NCI-H2227 (cell line): ENCODE results near the gene WWOX.

ENCODE experiments used
- DNase-seq: peaks from one replicate; lab custom pipeline; 2025; ENCODE audit not compliant: unreplicated experiment; lab: John Stamatoyannopoulos, UW

WWOX gene

DNA sequence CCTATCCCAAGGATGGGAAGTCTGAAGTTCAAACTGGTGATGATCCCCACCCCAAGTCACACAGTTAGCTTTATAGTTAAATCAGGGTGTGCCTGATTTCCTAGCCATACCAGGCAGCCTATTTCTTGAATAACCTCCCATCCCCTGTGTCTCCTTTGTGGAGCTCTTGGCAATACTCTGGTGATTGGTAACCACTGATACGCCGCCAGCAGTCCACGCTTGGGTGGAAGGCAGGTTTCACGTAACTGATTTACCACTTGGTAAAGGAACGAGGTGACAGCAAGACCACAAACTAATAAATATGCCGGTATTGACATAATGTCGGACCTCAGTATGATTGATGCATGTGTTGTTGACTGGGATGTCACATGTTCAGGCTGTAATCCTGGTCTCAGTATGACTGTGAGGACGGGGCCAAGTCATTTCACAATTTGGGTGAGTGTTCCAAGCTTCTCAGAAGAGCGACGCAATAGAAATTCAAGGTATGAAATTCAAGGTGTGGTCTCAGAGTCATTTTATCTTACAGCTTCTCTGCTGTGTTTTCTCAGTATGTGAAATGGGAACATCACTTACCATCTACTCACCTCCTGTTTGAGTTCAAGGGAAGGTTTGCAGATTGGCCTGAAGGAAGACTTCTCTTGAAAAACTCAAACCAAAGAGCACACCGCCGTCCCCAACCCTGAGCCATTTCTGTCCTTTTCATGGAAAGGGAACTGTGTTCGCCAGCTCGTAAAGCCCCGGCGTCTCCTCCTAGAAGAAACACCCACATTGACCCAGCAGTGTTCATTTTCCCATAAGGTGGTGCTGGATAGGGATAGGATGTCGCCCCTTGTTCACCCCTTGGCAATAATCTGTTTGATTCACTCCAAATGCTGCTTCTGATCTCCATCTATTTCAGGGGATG, 678.9 kb downstream of the WWOX start:
- no peak for DNase-seq

DNA sequence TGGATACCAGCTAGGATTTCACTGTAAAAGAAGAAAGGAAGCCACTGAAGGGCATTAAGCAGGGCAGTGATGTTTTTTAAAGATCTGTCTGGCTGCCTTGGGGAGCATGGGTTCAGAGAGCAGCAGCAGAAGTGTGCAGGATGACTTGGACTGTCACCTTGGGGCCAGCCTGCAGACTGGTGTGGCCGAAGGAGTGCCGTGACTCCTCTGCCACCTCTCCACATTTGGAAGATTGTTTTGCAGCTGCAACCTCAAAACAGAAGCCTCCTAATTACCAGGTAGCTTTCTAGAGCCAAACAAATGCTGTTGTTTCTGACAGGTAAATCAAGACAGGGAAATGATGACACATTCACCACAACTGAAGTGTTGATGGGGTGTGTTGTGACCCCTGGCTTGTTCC, 681.4 kb downstream of the WWOX start:
- DNase-seq = no peak

DNA sequence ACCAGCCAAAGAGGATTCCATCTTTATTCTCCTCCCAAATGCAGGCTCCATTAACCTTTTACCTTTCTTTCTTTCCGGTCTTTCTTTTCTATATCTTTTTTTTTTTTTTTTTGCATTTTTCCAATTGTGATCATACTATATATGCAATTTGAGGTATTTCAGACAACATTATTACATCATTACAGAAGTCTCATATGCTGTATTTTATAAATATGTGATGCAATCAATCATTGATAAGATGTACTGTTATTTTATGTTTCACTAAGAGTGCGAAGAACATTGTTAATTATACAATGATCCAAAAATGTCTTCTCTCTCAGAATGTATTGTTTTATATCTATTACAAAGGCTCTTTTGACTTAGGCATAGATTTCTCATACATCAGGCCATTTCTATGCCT, 683.1 kb downstream of the WWOX start:
- DNase-seq = no peak

DNA sequence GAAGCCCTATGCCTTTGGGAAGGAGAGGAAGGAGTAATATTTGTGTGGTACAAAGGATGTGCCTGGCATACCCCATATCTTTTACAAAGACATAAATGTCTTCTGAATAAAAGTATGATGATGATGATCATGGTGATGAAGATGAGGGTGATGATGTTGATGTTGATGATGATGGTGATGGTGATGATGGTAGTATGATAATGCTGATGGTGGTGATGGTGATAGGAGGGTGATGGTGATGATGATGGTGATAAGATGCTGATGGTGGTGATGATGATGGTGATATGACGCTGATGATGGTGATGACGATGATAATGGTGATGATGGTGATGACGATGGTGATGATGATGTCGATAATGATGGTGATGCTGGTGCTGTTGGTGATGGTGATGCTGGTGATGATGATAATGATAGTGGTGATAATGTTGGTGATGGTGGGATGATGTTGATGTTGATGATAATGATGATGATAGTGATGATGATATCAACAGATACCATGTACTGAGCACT, 684.2 kb downstream of the WWOX start:
- DNase-seq = no peak

DNA sequence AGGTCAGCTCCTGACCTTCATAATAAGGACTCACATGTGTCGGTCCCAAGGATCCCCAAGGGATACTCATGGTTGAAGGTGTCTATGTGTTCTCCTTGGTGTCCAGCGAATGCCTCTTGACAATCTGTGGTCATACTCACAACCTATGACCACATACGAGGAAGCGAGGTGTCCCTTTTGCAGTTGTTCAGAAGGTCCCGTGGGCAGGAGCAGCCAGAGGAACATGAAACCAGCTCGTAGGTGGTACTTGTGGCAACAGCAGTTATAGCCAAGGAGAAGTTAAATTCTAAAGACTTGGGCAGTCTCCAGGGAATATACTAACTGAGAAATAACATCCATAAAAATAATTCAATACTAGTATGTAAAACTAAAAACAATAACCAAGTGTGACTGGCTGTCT, 685.3 kb downstream of the WWOX start:
- no peak for DNase-seq

DNA sequence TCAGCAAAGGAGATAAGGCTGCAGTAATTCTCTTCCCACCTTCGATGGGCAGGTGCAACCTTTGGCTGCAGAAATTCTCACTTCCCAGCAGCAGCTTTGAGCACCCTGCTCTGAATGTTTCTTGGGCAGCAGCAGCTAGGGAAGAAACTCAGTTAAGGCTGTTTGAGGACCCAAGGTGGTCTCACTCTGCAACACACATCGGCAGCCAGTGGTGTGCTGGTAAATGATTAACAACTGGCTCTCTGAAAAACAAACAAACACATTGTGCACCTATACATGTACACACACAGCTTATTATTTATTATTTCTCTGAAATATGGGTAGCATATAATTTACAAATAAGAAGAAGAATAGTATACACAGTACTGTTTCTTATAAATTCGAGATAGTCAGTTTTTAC, 685.8 kb downstream of the WWOX start:
- no peak for DNase-seq

DNA sequence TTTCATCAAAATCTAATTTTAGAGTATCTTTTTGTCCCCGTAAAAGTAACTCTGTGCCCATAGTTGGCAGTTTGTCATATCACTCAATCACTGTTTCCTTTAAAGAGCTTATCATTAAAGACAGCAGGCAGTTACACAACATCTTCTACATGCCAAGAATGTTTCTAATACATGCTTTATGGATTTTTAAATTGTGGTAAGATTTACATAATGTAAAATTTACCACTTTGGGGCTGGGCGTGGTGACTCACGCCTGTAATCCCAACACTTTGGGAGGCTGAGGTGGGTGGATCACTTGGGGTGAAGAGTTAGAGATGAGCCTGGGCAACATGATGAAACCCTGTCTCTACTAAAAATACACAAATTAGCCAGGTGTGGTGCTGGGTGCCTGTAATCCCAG, 687.2 kb downstream of the WWOX start:
- no peak for DNase-seq

DNA sequence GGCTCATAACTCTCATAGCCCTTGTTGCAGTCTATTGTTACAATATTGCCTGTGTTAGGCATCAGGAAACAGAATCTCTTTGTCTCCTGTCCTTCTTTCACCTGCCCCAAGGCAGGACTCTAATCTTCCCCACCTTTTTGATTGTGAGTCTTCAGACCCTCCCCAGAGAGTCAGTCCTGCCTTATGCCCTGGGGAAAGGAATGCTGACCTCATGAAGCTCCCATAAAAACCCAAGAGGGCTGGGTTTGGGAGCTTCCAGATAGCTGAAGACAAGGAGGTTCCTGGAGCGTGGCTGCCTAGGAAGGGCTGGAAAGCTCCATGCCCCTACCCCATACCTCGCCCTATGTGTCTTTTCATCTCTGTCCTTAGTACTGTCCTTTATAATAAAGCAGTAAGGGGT, 688.8 kb downstream of the WWOX start:
- no peak for DNase-seq

DNA sequence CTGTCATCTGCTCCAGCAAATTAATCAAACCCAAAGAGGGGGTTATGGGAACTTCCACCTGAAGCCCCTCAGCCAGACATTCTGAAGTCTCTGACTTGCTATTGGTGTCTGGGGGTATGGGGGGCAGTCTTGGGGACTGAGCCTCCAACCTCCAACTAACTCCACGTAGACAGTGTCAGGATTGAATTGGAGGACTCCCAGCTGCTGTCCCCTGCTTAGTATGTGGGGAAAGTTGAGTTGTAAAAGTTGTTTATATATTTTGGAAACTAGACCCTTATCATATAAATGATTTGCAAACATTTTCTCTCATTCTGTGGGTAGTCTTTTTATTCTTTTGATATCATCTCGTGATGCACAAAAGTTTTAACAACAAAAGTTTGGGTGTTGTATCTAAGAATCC, 689.2 kb downstream of the WWOX start:
- no peak for DNase-seq

DNA sequence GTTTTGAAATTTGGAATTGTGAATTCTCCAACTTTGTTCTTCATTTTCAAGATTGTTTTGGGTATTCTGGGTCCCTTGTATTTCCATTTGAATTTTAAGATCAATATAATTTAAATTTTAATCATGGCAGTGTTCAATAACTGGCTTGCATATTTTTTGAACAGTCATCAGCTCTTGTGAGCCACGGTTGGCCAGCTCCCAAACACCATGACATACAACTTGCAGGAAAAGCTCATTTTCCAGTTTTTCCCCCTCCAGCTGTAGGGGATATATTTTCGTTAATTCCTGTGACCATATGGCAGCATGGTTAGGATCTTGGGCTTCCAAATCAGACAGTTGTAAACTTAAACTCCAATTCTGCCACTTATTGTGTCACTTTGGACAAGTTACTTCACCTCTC, 690.1 kb downstream of the WWOX start:
- DNase-seq = no peak

DNA sequence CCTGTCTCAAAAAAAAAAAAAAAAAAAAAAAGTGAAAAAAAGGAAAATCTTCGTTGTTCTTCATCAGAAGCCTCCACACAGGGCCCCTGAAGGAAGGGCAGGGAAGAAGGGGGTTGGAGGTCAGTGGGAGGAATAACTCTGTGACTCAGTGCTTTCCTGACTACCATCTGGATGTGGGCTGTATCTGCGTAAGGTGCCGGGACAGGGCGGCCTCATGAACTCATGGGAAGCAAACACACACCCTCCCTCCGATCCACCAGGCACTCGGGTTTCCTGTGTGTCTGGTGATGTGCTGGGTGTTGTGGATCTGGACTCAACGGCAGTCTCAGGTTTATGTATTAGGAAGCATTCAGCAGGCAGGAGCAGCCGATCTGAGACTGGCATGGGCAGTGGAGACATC, 691.6 kb downstream of the WWOX start:
- no peak for DNase-seq

DNA sequence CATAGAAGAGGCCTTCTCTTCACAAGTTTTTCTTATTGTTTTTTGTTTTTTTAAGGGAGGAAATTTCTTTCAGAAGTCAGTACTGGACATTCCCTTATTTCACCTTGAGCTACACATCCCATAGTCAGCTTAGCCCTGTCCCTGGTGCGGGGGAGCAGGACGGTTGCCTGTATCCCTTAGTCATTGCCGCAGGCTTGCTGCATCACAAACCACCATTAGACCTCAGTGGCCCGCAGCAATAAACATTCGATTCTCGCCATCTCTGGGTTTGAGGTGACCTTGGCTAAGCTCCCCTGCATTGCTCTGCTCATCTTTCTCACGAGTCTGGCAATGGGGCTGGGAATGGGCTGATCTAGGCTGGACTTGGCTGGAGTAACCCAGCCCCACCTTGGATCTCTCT, 692.5 kb downstream of the WWOX start:
- no peak for DNase-seq

DNA sequence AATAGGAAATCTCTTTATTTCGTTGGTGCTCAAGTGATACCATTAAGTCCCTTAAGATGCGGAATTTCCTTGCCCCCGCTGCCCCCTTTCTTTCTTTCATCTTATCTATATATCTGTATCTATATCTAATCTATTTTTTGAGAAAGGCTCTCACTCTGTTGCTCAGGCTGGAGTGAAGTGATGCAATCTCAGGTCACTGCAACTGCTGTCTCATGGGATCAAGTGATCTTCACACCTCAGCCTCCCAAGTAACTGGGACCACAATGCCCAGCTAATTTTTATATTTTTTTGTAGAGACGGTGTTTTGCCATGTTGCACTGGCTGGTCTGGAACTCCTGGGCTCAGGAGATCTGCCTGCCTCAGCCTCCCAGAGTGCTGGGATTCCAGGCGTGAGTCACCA, 693.5 kb downstream of the WWOX start:
- no peak for DNase-seq

DNA sequence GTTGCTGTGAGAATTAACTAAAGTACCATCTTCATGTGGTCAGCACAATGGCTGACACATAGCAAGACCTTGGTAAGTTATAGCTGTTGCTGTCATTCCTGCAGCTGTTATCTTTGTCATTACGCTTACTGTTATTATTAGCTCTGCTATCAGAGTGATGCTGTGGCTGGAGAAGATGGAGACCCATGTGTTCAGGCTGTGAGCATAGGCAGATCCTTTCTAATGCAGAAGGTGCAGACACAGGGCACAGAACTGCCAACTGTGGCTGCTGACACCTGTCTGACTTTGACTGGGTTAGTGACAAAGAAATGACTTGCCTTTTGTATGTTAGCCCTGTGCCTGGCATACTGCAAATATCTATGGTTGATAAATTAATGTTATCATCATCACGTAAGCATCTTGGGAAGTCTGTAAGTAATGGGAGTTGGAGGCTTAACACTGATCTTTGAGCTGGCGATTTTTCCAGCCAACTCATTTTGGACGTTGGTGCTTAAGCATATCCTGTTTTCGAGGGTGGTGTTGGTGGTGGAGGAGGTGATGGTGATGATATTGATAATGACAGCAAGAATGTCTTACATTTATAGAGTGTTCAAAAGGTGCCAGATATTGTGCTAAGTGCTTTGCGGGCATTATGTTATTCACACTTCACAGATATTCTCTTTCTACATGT, 695.3 kb downstream of the WWOX start:
- DNase-seq = no peak

DNA sequence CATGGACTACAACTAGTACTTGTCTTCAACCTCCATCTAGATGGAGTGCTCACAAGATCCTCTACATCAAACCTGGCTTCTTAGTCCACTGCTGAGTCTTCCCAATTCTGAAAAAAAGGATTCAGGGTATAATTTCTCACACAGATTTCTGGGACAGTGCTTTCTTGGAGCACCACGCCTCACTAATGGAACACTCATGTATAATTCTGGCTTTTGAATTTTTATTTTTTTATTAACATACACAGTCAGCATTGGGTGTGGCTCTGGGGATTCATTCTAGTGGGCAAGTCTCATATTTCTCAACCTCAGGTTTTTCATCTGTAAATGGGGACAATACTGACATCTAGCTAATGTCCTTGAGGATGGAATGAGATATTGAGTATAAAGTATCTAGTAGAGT, 696.0 kb downstream of the WWOX start:
- DNase-seq = no peak

DNA sequence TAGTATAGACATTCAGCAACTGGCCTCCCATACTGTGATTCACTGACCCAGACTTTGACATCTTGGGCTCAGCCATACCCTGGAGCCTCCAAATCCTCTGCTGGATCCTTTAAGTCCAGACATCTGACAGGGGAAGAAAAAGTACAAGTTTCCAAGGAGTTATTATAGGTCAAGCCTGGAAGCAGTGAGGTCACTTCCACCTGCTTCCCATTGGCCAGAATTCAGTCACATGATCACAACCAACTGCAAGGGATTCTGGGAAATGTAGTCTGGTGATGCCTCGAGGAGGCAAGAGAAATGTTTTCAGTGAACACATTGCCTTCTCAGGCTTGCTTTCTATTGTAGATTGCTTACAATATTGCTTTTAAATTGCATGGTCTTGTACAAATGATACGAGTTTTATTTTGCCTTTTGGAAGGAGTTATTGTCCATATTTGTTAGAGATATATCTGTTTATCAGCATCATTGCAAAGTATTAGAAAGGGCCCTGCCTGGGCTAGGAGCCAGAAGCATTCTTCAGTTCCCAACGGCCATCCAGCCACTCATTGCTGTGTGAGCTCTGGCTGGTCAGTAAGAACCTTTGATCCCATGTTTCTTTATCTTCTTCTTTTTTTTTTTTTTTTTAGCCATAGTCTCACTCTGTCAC, 696.9 kb downstream of the WWOX start:
- peak; percentile 45 for DNase-seq

DNA sequence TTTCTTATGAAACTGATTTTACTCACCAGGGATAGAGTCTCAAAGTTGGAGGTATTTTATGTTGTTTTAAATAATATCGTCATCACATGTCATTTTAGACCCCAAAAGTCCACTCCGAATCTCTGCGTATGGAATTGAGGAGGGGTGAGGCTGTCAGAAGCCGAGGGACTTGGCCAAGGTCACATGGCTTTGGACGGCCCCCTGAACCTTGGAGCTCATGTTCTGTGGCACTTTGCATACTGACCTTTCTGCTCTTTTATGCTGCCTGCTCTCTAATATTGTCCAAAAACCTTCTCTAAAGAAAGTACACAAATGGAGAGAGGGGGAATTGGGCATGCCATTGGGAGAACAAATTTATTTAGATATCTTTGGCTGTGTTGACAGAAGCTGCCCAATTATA, 700.0 kb downstream of the WWOX start:
- DNase-seq = no peak

DNA sequence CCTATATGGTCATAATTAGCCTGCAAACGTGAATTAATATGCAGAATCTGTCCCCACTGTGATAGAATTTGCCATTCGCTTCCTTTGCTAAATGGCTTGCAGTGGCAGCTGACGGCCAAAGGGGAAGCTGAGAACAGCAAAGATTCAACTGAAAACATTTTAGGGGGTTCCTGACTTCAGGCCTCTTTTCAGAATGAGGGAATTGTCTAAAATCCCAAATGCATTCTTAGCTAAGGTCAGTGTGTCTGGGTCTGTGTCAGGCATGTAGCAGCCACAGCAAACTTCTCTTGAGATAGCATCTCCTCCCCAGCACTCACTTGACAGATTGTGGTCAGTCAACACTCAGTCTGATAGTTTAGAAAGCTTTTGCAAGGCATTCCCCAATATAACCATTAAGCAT, 701.1 kb downstream of the WWOX start:
- DNase-seq = no peak

DNA sequence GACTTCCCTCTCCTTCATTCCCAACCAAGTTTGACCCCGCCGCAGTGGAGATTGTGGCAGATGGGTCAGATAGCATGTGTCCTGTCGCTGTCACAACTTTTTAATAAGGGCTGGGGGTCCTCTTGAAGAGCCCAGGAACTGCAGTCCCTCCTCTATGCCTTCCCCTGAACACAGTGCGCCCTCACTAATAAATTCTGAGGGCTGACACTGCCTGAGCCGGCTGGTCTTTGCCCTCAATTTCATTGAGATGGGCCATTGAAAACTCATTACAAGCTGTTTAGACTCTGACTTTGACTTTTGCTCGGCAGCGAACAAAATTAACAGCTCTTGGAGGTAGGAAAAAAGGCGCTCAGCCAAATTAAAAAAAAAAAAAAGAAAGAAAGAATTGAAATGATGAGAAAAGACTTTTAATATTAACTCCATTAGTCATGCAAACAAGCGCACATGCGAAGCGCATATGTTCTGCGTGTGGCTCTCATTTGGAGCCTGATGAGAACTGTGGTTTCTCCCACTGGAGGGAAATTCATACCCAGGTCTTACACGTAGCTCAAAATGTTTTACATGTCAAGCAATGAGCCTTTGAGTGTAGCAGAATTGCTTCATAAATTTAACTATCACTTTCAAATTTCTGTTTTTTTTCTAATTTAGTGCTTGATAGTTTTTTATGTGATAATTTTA, 704.7 kb downstream of the WWOX start:
- no peak for DNase-seq

DNA sequence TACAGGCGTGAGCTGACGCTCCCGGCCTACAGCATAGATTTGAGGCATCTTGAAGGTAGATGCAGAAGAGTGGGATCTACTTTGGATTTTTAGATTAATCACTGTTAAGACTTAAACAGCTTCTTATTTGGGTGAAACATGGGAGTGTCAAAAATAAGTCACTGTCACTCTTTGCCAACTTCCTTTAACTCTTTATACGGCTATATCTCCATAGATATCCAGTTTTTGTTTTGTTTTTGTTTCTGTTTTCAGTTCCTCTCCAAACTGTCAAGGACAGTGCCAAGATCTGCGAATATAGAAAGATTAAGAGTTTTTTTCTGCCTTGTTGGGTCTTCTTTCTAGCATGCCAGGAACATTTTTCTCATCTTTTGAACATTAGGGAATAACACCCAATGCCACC, 706.1 kb downstream of the WWOX start:
- DNase-seq = no peak

DNA sequence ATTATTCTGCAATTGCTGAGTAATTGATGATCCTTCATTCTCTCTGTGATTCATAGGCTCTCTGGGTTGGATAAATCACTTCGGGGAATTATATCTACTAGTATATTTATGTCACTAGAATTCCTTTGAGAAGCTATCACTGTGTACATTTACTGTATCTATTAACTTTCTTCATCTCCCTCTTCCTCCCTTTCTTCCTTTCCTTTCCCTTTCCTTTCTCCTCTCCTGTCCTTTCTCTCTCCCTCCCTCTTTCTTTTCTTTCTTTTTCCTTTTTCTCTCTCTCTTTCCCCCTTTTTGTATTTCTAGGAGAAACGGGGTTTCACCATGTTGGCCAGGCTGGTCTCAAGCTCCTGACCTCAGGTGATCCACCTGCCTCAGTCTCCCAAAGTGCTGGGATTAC, 711.8 kb downstream of the WWOX start:
- DNase-seq = no peak
